Body of pancreas (tissue), 4 donors: ENCODE results near the gene ACP7.

Source experiments
- CTCF ChIP-seq, 7 experiments: fragments of 450-650 bp in 4 of 7; fragments of 200-600 bp in 3 of 7; sonication (generic) in 3 of 7; IDR thresholded peaks; one replicate each; pipeline ENCODE4 v1.5.1; 2016 to 2019; ENCODE audit warnings: antibody characterized with exemption in 7 of 7
- POLR2A ChIP-seq, 3 donors: fragments of 450-650 bp; IDR thresholded peaks; one replicate each; pipeline ENCODE4 v1.6.1; 2016; ENCODE audit warnings: antibody characterized with exemption in 3 of 3, mild to moderate bottlenecking in 2 of 3

GRCh38 chr19:39115105-39115847 is 31.1 kb downstream of the ACP7 start:
- TF ChIP-seq POLR2A (IDR thresholded peaks at IDR 0.05) (no peak), CTCF (IDR thresholded peaks at IDR 0.05) (no peak)
